Breast epithelium (tissue), 3 donors: Measurements from ENCODE around the gene HPCAL1.

ENCODE experiments used
- CTCF ChIP-seq, 3 donors: fragments of 450-650 bp; IDR thresholded peaks; one replicate each; pipeline ENCODE4 v1.5.1; 2016 to 2017; ENCODE audit warnings: antibody characterized with exemption in 3 of 3, mild to moderate bottlenecking in 3 of 3, moderate library complexity in 3 of 3
- POLR2A ChIP-seq: fragments of 450-650 bp; IDR thresholded peaks from one replicate; pipeline ENCODE4 v1.6.1; 2016; ENCODE audit warnings: antibody characterized with exemption, mild to moderate bottlenecking, moderate library complexity

- no peak for TF ChIP-seq POLR2A
- TF ChIP-seq CTCF (IDR thresholded peaks at IDR 0.05), result no peak
Measured at GRCh38 chr2:10369269-10370255, 66.9 kb downstream of the HPCAL1 start.
